Glomerular visceral epithelial cell (primary cell): ENCODE measurements around the gene SELENOK.

Source experiments
- DNase-seq: peaks from one replicate; pipeline ENCODE4 v3.0.0-alpha.2; 2016; ENCODE audit errors: extremely low spot score

SELENOK gene

DNA sequence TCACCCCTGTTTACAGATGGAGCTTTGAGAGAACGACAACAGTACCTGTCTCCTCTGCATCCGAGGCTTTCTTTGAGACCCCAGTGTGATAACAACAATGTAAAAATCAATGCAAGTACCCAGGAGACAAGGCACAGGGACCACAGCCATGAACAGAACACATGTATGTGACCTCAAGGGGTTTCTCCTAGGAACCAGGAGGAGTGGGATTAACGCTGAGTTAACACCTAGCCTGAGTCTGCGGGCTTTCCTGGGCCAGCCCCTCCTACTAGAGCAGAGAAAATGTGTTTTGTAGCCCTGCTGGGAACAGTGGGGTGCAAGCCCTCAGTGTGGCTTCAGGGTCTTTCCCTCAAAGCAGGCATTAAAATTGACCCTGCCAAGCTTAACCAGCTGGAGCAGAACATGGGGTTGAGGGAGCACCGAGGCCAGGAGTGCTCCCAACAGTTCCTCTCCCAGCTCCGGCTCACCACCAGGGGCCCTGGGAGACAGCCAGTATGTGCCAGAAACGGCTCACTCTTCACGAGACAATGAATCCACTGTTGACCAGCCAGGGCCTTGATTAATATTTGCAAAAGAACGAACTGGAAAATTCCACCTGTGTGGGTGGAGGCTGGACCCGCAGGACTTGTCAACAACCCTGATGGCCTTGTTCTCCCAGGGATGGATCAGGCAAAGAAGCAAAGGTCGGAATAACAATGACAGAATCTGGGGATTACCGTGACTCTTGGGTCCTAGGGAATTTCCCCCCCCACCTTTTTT, 49.0 kb downstream of the SELENOK start:
- no peak for DNase-seq

DNA sequence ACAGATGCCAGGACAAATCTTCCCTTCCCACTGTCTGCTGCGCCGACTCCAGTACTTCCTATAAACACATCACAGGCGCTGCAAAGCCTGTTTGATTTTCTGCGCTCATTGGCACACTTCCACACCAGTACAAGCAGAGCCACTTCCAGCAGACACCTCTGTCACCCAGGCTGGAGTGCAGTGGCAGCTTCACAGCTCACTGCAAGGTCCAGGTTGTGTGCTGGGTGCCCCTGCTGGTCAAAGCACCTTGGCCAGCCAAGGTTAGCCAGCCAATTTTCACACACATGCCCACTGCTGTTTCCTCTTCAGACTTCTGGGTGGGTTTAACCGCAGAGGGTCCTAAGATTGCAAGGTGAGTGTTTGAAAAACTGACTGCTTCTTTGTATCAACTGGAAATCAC, 50.4 kb downstream of the SELENOK start:
- DNase-seq = no peak

DNA sequence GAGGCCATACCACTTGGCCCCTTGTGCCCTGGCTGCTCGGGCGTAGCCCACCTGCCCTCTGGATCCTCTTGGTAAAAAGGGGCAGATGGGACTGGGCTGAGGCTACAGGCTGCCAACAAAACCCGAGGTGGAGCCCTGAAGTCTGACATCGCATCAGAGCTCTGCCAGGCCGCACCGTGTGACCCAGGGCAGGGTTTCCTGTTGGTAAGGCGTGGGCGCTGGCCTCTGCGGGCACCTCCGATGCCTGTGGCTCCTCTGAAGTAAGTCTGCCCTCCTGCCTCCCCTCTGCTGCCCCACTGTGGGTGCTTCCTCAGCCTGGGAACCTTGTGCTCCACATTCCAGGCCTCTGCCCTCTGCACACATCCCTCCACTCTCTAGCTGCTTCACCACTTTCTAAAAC, 54.3 kb downstream of the SELENOK start:
- no peak for DNase-seq

DNA sequence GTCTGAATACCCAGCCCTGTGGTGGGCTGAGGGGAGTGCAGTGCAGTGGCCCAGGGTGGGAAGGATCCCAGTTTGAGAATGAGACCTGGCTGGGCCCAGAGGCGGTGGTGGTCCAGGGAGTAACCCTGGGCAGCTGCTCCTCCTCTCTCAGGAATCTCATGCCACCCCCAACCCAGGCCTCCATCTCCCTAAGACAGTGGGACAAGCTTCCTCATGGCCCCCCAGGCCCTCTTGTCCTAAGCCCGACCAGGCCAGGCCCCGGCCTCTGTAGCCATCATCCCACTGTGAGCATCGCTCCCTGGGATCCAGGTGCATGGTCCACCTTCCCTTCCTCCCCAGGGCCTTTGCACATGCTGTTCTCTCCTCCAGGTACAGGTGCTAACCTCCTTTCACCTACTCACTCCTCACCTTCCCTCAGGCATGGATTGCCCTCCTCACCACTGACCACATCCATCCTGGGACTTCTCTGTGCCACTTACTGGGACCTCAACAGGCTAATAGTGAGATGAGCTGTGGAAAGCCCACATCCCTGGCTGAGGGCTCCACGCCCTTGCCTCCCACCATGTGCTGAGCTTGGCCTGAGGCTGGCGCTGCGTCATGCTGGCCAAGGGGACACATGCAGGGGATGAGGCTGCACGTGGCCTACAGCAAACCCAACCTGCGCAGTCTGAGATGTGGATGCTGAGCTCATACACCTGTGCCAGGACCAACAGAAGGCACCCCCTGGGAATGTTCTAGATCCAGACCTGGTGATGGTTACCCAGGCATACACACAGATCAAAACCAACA, 55.4 kb downstream of the SELENOK start:
- no peak for DNase-seq

DNA sequence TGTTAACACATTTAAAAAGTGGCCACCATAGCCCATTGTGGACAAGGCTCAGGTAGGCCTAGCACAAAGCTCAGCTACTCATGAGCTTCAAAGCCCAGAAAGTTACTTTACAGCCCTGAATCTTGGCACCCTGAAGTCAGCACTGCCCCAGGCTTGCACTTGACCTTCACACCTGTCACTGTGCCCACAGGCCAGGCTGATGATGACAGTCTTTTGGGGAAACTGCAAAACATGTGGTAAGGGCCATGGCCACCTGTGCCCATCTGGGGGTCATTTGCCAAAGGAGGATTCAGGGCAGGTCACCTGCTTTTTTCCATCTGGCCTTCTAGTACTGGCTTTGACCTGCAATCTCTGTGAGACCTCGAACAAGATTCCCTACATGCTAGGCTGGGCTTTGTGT, 56.4 kb downstream of the SELENOK start:
- DNase-seq = no peak

DNA sequence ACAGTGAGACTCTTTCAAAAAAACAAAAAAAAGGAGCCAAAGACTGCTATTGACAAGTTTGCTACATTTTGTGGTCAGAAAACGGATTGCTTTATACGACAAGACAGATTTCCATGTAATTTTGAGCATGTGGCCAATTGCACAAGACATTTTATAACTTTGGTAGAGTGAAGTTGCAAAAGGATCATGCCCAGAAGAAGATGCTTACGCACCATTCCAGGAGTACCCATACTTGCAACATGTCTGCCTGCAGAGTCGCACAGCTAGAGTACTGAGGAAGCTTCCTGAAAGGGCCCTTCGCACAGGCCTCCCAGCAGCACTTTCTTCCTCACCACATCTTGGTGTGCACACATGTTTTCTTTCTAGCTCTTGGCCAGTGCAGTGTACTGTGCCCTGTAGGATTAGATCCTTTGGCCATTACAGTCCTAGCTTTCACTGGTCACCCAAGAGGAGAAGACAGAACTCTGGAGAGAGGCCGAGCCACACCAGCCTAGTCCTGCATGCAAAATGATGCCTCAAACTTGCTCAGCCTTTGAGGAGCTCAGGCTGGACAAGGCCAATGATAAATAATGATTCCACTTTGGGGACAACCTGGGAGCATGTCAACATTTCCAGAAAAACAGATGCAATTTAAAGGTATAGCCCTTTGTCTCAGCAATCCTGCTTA, 57.1 kb downstream of the SELENOK start:
- DNase-seq = no peak
